GM12878 (cell line): ENCODE results near the gene EEF1G. TPM values are rescaled to one million over a fixed set of nuclear protein-coding genes. Genes with fewer than 3 reads are reported as not detected.

Experiments
- ATAC-seq: fragments of 200-7000 bp; cut with Tn5 transposase; 3 replicates; pipeline ENCODE4 v1.9.1; 2020; ENCODE audit warnings: mild to moderate bottlenecking, moderate library complexity
- BruUV-seq: library from RNA; stranded (reverse); fragments of 400-500 nt; replicated peaks from 2 replicates; lab custom pipeline; 2021; lab: Mats Ljungman, UMichigan
- CTCF ChIA-PET: fragments of 300-600 bp; sonication (Branson Sonifier 250); formaldehyde crosslinking; extraction: SDS; loops from one replicate; lab custom pipeline; 2021; ENCODE audit warnings: inconsistent platforms; lab: Yijun Ruan, JAX
- POLR2A ChIA-PET: fragments of 350-600 bp; formaldehyde crosslinking; extraction: SDS; loops from one replicate; lab custom pipeline; 2021; ENCODE audit warnings: inconsistent platforms; lab: Charles Lee
- RAD21 ChIA-PET: fragments of 300-600 bp; sonication (Branson Sonifier 250); formaldehyde crosslinking; loops from one replicate; lab custom pipeline; 2023; ENCODE audit warnings: antibody characterized with exemption; ENCODE audit not compliant: unreplicated experiment; lab: Charles Lee
- SMC1A ChIA-PET: fragments of 300-600 bp; sonication (Branson Sonifier 250); formaldehyde crosslinking; loops from one replicate; lab custom pipeline; 2023; ENCODE audit not compliant: unreplicated experiment, uncharacterized antibody; lab: Charles Lee
- DNase-seq: peaks from one replicate; pipeline ENCODE4 v3.0.0-alpha.2; 2011; ENCODE audit warnings: low read depth, low spot score
- FAIRE-seq: peaks from 3 replicates; lab custom pipeline; 2011; peaks lifted over from hg19 to GRCh38; lab: Jason Lieb, UNC
- H2AFZ ChIP-seq: 2 replicates; pipeline ENCODE4 v1.6.0; 2011; ENCODE audit warnings: low read depth, low read length, control low read depth; ENCODE audit not compliant: control insufficient read depth
- H3K27ac ChIP-seq: 2 replicates; pipeline ENCODE4 v1.5.1; 2011; ENCODE audit warnings: control low read depth; ENCODE audit not compliant: control insufficient read depth, insufficient read depth
- H3K27me3 ChIP-seq, 2 experiments: replicated peaks in 1 of 2; 2 replicates each; pipeline versions ENCODE4 v1.6.0 to v1.6.1; 2011; ENCODE audit warnings: low read length in 1 of 2; ENCODE audit not compliant: control insufficient read depth in 2 of 2, insufficient read depth in 2 of 2
- H3K36me3 ChIP-seq, 2 experiments: 2 replicates each; pipeline ENCODE4 v1.5.1; 2011; ENCODE audit warnings: low read length in 1 of 2; ENCODE audit not compliant: control insufficient read depth in 2 of 2, insufficient read depth in 2 of 2
- H3K4me1 ChIP-seq: 2 replicates; pipeline ENCODE4 v1.6.1; 2011; ENCODE audit warnings: mild to moderate bottlenecking, low read length, moderate library complexity, mixed read lengths; ENCODE audit not compliant: control insufficient read depth, insufficient read depth
- H3K4me2 ChIP-seq: 2 replicates; pipeline ENCODE4 v1.6.0; 2011; ENCODE audit warnings: control low read depth; ENCODE audit not compliant: control insufficient read depth, insufficient read depth
- H3K4me3 ChIP-seq: fragments of 200-600 bp; sonication (generic); 2 replicates; pipeline ENCODE4 v1.5.1; 2016
- H3K79me2 ChIP-seq: 2 replicates; pipeline ENCODE4 v1.6.0; 2011; ENCODE audit warnings: low read length; ENCODE audit not compliant: control insufficient read depth, insufficient read depth
- H3K9ac ChIP-seq: 2 replicates; pipeline ENCODE4 v1.8.0; 2011; ENCODE audit warnings: low read length, control low read depth, mixed read lengths; ENCODE audit not compliant: control insufficient read depth, insufficient read depth
- H3K9me3 ChIP-seq: replicated peaks from 3 replicates; pipeline ENCODE4 v1.5.1; 2011; ENCODE audit warnings: mild to moderate bottlenecking, low read length; ENCODE audit not compliant: control insufficient read depth, insufficient read depth
- H4K20me1 ChIP-seq: 2 replicates; pipeline ENCODE4 v1.6.0; 2011; ENCODE audit not compliant: control insufficient read depth, insufficient read depth
- GABPA ChIP-seq: IDR thresholded peaks from 2 replicates; pipeline ENCODE4 v1.6.1; 2014; ENCODE audit warnings: antibody characterized with exemption, low read depth, mild to moderate bottlenecking, inconsistent platforms
- LARP7 ChIP-seq: fragments of 450-650 bp; IDR thresholded peaks from 2 replicates; pipeline ENCODE4 v1.6.1; 2017; ENCODE audit warnings: mild to moderate bottlenecking
- MTA3 ChIP-seq: IDR thresholded peaks from 2 replicates; pipeline ENCODE4 v1.6.1; 2012; ENCODE audit warnings: low read length, inconsistent platforms, borderline replicate concordance
- POLR2A ChIP-seq: IDR thresholded peaks from 2 replicates; pipeline ENCODE4 v1.6.1; 2011; ENCODE audit warnings: low read depth, mild to moderate bottlenecking, low read length
- RUNX3 ChIP-seq: IDR thresholded peaks from 2 replicates; pipeline ENCODE4 v1.6.1; 2012; ENCODE audit warnings: low read length, inconsistent platforms
- STAT3 ChIP-seq: IDR thresholded peaks from 2 replicates; pipeline ENCODE4 v1.6.1; 2011; ENCODE audit warnings: low read depth, low read length, improper control_type of control experiment
- WGBS: methylation state at CpG from one replicate; pipeline ENCODE4 v1.1.6; 2016; ENCODE audit warnings: low lambda C conversion rate; ENCODE audit not compliant: insufficient replicate concordance, insufficient coverage; ENCODE audit errors: missing lambda C conversion rate; 5-methylcytosine and 5-hydroxymethylcytosine counted together
- in situ Hi-C: fragments of 300-500 bp; cut with MboI; formaldehyde crosslinking; loops from 9 replicates; pipeline ENCODE4 v1.14.3; 2018; ENCODE audit warnings: mixed read lengths
- intact Hi-C: fragments of 100-400 bp; cut with micrococcal nuclease; formaldehyde crosslinking; loops from one replicate; pipeline ENCODE4 v1.14.2; 2022; ENCODE audit not compliant: unreplicated experiment
- polyA plus RNA-seq, 11 experiments: library from polyadenylated mRNA; depleted of rRNA in 4 of 11; unstranded in 6 of 11; stranded (reverse) in 5 of 11; fragments of >200 nt; fragmentation: Nextera tagmentation in 4 of 11; fragmentation: Illumina TruSeq in 1 of 11; extraction: Ambion mirVana in 4 of 11; extraction: Trizol in 1 of 11; gene quantifications; 1 replicate in 1 of 11; 2 replicates in 10 of 11; pipeline versions ENCODE4 v1.2.1 to v1.2.3, GENCODE V29; 2011 to 2016; ENCODE audit warnings: inconsistent platforms in 2 of 11, missing spikeins in 2 of 11, low read depth in 1 of 11
- total RNA-seq, 4 experiments: library from RNA; depleted of rRNA in 3 of 4; stranded (reverse); fragments of >200 nt in 3 of 4; fragmentation: Illumina TruSeq in 1 of 4; extraction: Trizol in 1 of 4; gene quantifications; 2 replicates each; pipeline versions ENCODE4 v1.2.1 to v1.2.3, GENCODE V29; 2013 to 2021

Gene EEF1G
- total and polyA plus RNA-seq, 10 of the 15 experiments (the other 5 are each of a cell fraction or from before 2014, with no cell fraction given), result 850 to 2,739 (median 2,277) TPM

GRCh38 chr11:62592146-62592815, 18.6 kb upstream of the EEF1G start:
- ATAC-seq (peak; percentile 9), DNase-seq (no peak), FAIRE-seq (peak; percentile 27)
- CTCF ChIA-PET, result interaction anchor here (0.5 to 5.5 kb wide), 47 partner anchors 9 to 288 kb away, joined by 3 to 48 read pairs (median 5); partner anchors contain the start of genes B3GAT3, C11orf98, CSKMT and EEF1G
- SMC1A ChIA-PET, result interaction anchor here (0.8 to 3.1 kb wide), 33 partner anchors 8 to 271 kb away, joined by 3 to 30 read pairs (median 4); partner anchors contain the start of genes B3GAT3, C11orf98, CSKMT and EEF1G
- Histone ChIP-seq H3K9ac (peak overlapping the region; percentile 70), H3K4me2 (peak overlapping the region; percentile 86), H3K4me3 (peak overlapping the region; percentile 78), H3K9me3 (no peaks in the 10 kb centered on the region), H2AFZ (peak overlapping the region; percentile 84), H3K4me1 (peaks cover 8% of the 10 kb centered on the region), H4K20me1 (no peaks in the 10 kb centered on the region; the same call in 1 of the 2 replicates), H3K79me2 (peaks cover 18% of the 10 kb centered on the region), H3K27ac (peak overlapping the region; percentile 71), H3K36me3 (peaks cover 25 to 43% of the 10 kb centered on the region in 2 experiments), H3K27me3 (no peaks in the 10 kb centered on the region)
- 10% methylated on average over 17 of the region's 17 CpGs for WGBS
- POLR2A ChIA-PET, result interaction anchor here (0.5 to 3.1 kb wide), 36 partner anchors 9 to 332 kb away, joined by 3 to 37 read pairs (median 5); partner anchors contain the start of genes B3GAT3, BSCL2, C11orf98 and CSKMT
- TF ChIP-seq POLR2A (peak; percentile 38; the same call in 1 of the 2 replicates), RUNX3 (peak; percentile 20; the same call in 1 of the 2 replicates), LARP7 (peak; percentile 37; the same call in 1 of the 2 replicates), GABPA (no peak), MTA3 (peak; percentile 87), STAT3 (no peak)
- intact Hi-C loops (loop anchor here (5.0 to 10.0 kb wide), 2 partner anchors 243 to 270 kb away; partner anchors contain the start of genes STX5, TEX54 and WDR74), in situ Hi-C loops (no loop called here)
- no TSS peak for BruUV-seq
- RAD21 ChIA-PET, result interaction anchor here (0.7 to 3.5 kb wide), 28 partner anchors 8 to 289 kb away, joined by 3 to 36 read pairs (median 6); partner anchors contain the start of genes B3GAT3, C11orf98, CSKMT and EEF1G
